Measurements from ENCODE around the gene ALDH1A2.

ALDH1A2 gene

GRCh38 chr15:57994221-57995049 lies 71.1 kb downstream of the ALDH1A2 start:
- DNase-seq = no peak

GRCh38 chr15:57993409-57994145 lies 71.9 kb downstream of the ALDH1A2 start:
- no peak for DNase-seq

DNA sequence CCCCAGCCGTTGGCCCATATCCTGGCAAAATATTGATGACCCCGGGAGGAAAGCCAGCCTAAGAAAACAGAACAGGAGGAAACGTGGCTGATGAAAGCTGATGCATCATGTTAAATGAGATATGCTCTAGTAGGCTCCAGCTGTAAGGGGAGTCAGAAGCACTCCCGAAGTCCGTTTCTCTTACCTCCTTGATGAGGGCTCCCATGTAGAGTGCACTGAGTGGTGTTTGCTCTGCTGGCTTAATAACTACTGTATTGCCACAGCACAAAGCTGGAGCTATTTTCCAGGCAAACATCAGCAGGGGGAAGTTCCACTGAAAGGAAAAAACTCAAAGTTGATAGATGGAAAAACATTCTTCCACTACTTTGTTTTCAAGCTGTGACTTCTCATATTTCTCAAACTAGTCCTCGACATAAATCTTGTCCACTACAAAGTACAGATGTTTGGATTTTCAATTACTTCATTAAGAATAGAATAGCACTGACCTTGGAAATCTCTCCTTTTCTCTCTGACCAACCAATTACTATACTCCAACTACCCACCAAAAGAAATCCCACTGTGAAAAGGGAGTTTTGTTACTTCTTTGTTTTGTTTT lies 72.7 kb downstream of the ALDH1A2 start:
- DNase-seq = no peak

- DNase-seq = no peak
Observed at GRCh38 chr15:57973534-57973933, 92.0 kb downstream of the ALDH1A2 start.

DNA sequence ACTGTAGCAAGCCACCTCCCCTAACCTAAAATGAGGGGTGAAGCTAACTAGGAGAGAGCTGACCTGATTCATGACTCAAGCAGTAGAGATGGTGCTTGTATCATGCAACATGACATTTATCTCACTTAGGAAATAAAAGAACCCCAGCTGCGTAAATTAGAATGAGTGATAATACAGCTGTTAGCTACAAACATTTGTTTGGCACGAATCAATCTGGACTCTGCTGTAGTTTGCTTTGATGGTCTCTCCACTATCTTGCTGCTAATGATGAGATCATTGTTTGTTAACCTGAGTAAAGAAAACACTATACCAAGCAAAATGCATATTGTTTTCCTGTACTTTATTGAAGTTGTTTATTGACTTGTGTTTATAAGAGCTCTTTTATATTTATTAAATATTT lies 92.6 kb downstream of the ALDH1A2 start:
- no peak for DNase-seq

GRCh38 chr15:57969996-57970395 lies 95.5 kb downstream of the ALDH1A2 start:
- DNase-seq = no peak

DNA sequence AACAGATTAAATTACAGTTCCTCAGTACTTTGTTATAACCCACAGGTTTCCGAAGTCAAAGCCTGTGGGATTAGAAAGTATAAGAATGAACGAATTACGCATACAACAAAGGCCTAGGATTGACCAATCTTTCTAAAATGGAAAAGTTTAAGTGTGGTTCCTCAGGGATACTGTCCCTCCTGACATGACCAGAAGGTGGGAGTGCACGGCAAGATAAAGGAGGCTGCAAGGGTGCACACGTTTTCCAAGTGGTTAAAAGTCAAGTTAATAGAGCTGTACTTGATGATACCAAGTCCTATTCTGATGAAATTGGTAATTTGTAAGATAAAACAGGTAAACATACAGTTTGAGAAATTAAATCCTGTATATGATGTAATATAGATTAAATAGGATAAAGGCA lies 96.2 kb downstream of the ALDH1A2 start:
- DNase-seq = no peak

DNA sequence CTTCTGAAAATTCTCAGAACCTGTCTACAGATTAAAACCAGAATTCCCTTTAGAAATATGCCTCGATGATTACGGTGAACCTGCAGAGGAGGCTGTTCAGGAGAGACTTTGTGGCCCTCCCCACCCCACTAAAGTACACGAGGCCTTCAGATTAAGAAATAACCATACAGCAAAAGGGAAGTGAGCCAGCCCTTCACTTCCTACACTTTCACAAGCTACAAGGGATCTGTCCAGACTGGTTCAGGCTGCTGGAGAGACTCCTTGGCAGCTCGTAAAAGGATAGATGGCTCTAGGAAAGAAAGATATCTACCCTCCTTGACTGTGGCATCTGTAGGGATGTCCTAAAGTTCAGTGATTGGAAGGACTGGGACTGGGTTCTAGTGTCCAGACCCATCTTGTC lies 102.6 kb downstream of the ALDH1A2 start:
- DNase-seq = no peak

DNA sequence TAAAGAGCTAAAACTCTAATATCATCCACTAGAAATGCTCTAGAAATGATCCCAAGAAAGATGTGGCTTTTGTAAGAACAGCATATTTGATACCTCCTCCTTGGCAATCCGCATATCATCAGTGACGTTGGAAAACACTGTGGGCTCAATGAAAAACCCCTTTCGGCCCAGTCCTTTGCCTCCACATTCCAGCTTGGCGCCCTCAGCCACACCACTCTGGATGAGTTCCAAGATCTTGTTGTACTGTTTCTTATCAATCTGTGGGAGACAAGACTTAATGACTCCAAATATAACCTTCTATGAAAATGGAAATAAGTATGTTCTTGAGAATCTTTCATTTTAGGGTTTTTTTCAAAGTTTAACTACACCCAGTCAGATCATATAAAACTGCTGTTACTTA lies 103.6 kb downstream of the ALDH1A2 start:
- no peak for DNase-seq

GRCh38 chr15:57957113-57957512 lies 108.4 kb downstream of the ALDH1A2 start:
- no peak for DNase-seq

- DNase-seq = no peak
Observed at GRCh38 chr15:57953874-57954273, 111.6 kb downstream of the ALDH1A2 start.

GRCh38 chr15:57951328-57951932 lies 114.1 kb downstream of the ALDH1A2 start:
- DNase-seq = no peak

DNA sequence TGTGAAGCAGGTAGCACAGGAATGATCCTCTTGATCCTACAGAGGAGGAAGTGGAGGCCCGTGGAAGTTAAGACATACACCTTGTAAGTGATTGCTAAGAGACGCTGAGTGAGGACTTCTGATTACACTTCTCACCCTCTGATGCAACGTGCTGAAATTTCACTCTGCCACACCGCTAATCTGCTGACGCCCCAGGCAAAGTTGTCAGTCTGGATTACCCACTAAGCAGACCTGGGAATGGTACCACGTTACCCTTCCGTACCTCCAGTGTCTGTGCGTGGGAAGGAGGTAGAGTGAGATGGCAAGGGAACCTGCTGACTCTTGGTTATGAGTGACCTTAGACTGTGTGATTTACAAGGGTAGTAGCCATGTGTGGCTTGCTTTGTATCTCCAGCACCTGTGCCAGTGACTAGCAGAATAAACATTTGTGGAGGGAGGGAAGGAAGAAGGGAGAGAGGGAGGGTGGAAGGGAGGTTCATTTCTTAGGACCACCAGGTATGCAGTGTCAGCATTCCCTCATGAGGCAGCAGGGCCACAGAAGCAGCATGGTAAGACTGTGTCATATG lies 115.0 kb downstream of the ALDH1A2 start:
- DNase-seq = no peak

DNA sequence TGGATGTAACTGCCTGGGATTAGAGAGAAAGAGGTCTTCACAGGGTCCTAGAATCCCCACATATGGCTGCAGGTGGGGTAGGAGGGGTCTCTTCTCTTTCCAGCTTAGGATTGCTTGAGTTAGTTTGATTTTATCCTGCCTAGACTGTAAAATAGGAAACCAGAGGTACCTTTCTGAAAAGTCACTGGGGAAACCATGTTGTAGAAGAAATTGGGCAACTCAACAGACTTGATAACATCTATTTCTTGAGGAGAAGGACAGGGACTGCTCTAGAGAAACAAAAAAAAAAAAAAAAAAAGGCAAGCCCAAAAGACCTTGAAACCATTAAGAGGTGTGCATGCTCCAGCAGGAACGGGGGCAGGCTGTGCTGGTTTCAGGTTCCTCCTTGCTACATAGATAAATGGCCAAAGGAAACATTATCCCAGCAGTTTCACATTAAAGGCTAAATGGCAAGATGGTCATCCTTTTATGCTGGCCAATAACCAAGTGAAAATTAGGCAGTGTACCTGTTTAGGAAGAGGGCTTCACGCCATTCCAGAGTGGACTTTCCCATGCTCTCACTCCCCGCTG lies 116.1 kb downstream of the ALDH1A2 start:
- no peak for DNase-seq

DNA sequence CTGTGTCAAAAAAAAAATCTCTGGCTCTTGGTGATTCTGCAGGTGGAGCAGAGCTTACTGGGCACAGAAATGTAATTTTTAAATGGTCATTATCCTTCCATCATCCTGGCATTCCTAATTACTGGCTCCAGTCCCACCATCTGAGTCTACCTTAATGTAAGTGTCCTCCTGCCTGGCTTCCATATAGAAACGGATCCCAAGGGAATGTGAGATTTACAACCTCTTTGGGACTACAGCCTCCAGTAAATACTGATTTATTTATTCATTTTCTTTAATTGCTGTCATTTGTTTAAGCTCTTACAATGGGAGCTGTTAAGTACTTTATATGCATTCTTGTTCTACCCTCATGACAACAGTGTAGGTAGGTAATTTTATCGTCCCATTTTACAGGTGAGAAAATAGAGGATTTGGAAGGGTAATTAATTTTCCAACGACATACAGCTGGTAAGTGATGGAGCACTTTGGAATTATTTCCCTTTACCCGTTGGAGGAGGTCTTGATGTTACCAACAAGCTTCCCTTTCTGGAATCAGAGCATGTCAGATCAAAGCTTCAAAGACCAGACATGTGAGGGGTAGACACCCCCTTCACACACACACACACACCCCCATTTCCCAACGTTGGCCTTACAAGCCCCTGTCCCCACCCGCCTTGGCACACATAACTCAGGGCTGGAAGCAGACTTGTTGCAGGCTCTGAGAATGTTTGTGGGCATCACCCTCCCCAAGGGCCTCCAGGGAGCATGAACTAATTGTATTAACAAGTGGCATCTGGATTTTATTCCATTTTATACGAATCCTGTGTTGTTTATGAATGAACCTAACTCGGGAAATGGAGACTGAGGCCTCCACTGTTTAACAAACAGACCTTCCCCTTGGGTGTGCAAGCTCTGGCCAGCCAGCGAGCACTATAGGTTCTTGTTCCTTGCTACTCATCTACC lies 116.9 kb downstream of the ALDH1A2 start:
- no peak for DNase-seq

DNA sequence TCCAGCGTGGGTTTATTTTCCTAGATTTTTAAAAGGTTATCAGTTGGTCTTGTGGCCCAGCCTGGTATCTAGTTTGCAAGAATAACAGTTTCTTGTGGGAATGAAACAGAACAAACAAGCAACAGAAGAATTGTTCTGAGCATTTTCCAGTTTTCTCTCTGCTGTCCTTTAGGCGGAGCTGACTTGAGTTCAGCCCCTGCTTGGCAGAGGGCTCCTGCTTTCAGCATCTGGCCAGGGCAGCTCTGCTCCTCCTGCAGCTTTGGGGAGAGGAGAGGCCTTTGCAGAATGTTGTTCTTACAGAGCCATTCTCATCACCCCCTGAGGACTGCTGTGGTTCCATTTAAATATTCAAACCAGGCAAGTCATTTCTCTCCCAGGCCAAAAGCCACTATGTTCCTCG lies 117.7 kb downstream of the ALDH1A2 start:
- no peak for DNase-seq

DNA sequence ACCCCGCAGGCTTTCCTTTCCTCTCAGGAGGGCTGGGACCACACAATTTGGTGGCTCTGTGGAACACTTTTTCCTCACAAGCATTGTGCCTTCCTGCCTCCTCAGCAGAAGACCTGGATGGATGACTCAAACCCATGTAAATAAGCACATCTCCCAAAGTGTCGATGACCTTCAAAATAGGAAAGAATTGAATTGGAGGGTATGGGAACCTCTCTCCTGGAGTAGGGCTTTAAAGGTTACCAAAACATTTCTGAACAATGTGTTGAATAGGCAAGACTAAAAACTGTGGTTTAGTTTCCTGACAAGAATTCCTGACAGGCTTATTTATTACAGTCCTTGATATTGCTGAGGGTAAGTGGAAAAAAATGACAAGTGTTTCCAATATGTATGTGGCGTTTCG lies 118.2 kb downstream of the ALDH1A2 start:
- no peak for DNase-seq

DNA sequence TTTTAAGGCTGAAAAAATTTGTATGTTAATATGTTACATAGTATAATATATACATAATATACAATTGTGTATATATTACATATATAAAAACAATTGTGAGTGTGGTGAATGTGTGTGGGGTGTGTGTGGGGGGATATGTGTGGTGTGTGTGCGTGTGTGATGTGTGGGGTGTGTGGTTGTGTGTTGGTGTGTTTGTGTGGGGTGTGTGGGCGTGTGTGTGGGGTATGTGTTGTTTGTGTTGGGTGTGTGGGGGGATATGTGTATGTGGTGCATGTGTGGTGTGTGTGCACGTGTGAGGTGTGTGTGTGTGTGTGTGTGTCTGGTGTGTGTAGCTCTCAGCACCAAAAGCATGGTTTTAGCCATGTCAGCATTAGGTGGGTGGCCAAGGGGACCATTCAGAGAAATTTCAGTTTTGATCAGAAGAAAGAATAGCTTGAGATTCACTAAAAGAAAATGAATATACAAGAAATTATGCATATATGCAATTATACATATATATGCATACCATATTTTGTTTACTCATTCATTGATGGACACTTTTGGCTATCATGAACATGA lies 118.9 kb downstream of the ALDH1A2 start:
- DNase-seq = no peak

DNA sequence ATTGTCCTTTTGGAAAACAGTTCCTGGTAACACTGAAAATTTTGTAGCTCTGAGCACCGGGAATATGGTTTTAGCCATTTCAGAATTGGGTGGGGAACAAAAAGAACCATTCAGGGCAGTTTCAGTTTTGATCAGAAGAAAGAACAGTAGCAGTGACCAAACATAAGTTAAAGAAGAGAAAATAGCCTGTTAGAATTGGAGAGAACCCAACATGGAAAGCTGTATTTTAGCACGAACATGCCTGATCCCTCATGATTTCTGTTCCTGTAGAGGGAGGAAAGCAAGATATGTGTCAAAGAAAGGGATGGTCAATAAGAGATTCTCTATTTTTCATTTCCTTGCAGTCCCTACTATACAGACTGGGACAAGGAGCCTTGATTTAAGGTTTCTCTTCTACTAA lies 119.9 kb downstream of the ALDH1A2 start:
- DNase-seq = no peak

DNA sequence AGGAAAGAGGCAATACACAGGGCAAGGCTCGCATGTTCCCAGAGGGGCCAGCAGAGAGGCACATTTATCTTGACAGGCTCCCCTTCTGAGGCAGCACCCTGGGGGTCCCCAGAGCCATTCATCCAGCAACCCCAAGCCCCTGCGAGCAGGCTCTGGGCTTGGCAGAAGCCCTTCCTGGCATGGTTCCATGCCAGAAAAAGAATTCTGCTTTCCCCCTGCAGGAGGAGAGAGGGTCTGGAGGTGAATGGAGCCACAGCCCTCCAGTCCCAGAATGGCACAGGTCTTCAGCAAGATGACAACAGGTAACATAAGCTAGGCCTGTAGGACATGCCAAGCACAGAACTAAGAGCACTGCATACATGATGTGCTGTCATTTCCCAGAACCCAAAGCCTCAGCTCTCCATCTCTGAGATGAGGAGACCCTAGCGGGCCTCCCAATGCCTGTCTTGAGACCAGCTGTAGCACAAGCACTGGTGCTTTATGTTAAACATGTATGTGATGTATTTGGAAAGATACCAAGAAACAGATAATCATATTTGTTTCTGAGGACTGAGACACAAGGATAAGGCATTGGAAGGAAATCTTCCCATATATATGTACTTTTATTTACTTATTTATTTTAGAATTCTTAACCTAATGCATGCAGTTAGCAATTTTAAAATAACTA lies 121.6 kb downstream of the ALDH1A2 start:
- DNase-seq = no peak

DNA sequence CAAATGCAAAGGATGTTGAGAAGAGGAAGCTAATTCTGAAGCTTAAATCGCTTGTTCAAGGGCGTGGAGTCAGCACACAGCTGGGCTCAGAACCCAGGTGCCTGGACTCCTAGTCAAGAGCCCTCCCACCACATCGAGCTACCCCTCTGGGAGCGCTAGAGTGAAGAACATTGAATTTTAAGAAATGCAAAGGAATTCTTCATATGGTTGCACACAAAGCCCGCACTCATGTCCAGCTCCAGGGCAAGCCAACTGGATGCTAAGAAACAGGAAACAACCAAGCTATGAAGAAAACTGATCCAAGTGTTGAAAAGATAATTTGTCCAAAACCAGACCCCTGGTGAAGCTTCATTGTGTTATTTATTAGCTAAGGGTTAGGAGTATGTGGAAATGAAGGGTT lies 122.3 kb downstream of the ALDH1A2 start:
- no peak for DNase-seq
